HG02943 (cell line): ENCODE data around the gene RNF26.

Experiments used
- ATAC-seq: cut with Tn5 transposase; IDR thresholded peaks from one replicate; pipeline ENCODE4 v1.9.1; 2021; ENCODE audit warnings: mild to moderate bottlenecking, low read depth, moderate library complexity; ENCODE audit not compliant: unreplicated experiment

RNF26 gene

GRCh38 chr11:119347940-119348605 lies 13.7 kb downstream of the RNF26 start:
- no peak for ATAC-seq

- ATAC-seq: no peak
These were observed 16.0 kb downstream of the RNF26 start for GRCh38 chr11:119350302-119350701.

- ATAC-seq: no peak
These were observed 16.9 kb downstream of the RNF26 start for GRCh38 chr11:119351232-119351631.

GRCh38 chr11:119352857-119353260 lies 18.5 kb downstream of the RNF26 start:
- no peak for ATAC-seq

- ATAC-seq: no peak
These were observed 20.9 kb downstream of the RNF26 start for GRCh38 chr11:119355091-119355843.

- ATAC-seq: peak; percentile 60
These were observed 22.2 kb downstream of the RNF26 start for GRCh38 chr11:119356349-119357031.

GRCh38 chr11:119357074-119357473 lies 22.7 kb downstream of the RNF26 start:
- ATAC-seq: no peak

- no peak for ATAC-seq
These were observed 25.3 kb downstream of the RNF26 start for GRCh38 chr11:119359365-119360214.

GRCh38 chr11:119361056-119361787 lies 26.9 kb downstream of the RNF26 start:
- ATAC-seq: no peak

- ATAC-seq: no peak
These were observed 27.8 kb downstream of the RNF26 start for GRCh38 chr11:119361941-119362725.

- ATAC-seq: no peak
These were observed 28.4 kb downstream of the RNF26 start for GRCh38 chr11:119362741-119363080.

GRCh38 chr11:119363081-119363850 lies 28.9 kb downstream of the RNF26 start:
- no peak for ATAC-seq

GRCh38 chr11:119363851-119364590 lies 29.7 kb downstream of the RNF26 start:
- ATAC-seq: no peak

GRCh38 chr11:119365071-119365591 lies 30.8 kb downstream of the RNF26 start:
- no peak for ATAC-seq

- no peak for ATAC-seq
These were observed 32.6 kb downstream of the RNF26 start for GRCh38 chr11:119366690-119367620.

GRCh38 chr11:119367661-119368120 lies 33.4 kb downstream of the RNF26 start:
- ATAC-seq: no peak
